Hematopoietic multipotent progenitor cell (in vitro differentiated cells): ENCODE data around the gene BRD1. TPM values are rescaled to one million over a fixed set of nuclear protein-coding genes. Genes with fewer than 3 reads are reported as not detected.
"Not testable (repeated sequence)": the region's sequence is repeated elsewhere in the genome, so short reads cannot be mapped to it uniquely, and the experiment has no call there.

Experiments
- DNase-seq, 3 donors: peaks; one replicate each; pipeline ENCODE4 v3.0.0-alpha.2; 2011 to 2015; ENCODE audit warnings: low read depth in 2 of 3, low spot score in 2 of 3
- total RNA-seq: library from RNA; depleted of rRNA; stranded (reverse); fragments of >200 nt; gene quantifications from one replicate; pipeline ENCODE4 v1.2.3, GENCODE V29; 2012

Gene BRD1
- total RNA-seq, 1 donor, result 46.0 TPM

DNA sequence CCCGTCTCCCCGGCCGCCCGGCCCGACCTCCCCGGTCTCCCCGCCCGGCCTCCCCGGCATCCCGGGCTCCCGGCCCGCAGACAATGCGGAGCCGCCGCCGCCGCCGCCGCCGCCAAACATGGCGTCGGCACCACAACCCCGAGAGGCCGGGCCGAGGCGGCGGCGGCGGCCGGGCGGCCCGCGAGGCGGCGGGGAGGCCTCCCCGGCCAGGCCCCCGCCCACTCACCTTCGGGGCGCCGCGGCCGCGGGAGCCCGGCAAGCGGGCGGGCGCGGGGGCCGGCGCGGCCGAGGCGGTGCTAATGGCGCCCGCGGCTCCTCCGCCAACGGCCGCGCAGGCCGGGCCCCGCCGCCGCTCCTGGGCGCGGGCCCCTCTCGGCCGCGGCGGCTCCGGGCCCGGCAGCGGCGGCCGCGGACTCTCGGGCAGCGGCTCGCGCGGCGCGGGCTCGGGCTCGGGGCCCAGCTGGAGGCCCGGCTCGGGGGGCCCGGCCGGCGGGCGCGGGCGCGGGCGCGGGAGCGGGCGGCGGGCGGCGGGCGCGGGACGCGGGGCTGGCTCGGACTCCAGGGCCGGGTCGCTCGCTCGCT, 311 bp downstream of the BRD1 start:
- DNase-seq, result peak in 1 of 3 donors; percentile 45

DNA sequence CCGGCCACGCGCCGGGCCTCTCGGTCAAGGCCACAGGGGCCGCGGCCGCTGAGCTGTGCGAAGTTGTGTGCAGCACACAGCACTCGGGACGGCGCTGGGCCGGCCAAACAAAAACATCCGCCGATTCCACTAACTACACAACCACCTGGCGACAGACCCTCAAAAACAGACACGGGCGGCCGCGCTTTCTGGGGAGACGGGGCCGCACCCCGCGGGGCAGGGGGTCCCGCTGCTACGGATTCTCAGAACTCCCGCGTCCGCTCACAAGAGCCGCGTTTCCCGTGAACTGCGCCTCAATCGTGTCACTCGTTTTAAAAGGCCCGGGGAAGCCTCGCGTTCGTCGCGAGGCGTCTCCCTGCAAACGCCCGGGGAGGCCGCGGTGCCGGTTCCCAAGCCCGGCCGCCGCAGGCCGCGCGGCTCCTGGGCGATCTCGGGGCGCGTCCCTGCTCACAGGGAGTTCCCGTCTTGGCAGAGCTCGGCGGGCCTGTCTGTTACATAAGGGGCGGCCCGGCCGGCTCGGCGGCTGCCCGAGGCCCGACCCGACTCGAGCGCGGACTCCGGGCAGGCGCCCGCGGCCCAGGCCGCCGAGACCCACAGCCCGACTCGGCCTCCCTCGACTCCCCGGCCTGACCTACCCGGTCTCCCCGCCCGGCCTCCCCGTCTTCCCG, 936 bp downstream of the BRD1 start:
- DNase-seq, result peak in 1 of 3 donors; percentile 38

DNA sequence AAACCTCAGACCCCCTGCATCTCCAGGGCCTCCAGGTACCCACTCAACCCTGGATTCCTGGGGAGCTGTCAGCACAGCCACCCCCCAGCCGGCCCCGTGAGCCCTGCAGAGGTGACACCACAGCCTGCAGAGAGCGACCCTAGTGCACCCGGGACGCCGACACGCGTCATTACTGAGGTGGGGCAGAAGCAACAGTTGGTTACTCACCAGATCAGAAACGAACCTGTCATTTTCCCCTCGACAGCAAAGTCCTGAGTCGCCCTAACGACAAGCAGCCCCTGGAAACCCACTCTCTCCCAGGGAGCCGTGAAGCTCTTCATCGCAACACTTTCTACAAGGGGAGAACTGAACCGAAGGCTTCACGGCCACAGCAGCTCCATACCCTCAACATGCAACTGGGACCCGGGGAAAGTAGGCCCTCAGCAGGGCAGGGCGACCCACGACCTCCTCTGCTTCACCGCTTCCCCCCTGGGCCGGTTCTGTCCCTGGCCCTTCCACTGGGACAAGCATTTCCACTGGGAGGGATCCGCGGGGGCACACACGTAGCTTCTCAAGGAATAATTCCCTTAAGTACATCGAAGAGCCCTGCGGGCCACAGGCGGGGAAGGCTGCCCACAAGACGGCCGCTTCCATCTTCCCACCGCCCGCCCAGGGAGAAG, 1.6 kb downstream of the BRD1 start:
- DNase-seq, result no peak

DNA sequence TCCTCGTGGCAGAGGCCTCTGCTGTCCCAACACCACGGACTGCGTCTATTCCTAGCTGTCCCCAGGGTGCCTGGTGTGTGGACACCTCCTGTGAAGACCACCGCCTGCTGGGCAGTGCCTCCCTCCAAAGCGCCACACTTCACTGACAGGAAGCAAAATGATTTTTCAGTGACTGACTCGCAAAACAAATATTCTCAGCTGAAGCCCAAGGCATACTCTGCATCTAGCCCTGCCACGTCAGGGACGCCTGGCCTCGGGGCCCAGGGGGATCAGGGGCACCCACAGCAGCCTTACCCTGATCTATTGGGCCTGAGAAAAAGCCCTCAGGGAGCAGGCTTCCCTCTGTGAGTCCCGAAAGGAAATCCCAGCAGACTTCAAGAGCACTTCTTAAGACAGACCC, 2.2 kb downstream of the BRD1 start:
- no peak for DNase-seq

DNA sequence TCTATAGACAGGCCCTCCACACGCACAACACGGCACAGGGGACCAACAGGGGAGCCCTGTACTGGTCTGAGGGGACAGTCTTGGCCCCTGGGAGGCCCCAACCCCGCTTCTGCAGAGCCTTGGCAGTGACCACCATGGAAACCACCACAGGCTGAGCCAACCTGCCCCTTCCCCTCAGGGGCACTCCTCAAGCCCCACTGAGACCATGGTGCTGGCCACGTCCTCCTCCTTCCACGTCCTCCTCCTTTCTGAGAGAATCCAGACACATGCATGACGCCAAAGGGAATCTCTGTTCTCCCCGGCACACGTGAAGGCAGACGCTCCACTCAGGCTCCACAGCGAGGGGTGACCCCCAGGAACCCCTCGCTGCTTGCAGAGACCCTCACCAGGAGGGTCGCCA, 2.7 kb downstream of the BRD1 start:
- no peak for DNase-seq

DNA sequence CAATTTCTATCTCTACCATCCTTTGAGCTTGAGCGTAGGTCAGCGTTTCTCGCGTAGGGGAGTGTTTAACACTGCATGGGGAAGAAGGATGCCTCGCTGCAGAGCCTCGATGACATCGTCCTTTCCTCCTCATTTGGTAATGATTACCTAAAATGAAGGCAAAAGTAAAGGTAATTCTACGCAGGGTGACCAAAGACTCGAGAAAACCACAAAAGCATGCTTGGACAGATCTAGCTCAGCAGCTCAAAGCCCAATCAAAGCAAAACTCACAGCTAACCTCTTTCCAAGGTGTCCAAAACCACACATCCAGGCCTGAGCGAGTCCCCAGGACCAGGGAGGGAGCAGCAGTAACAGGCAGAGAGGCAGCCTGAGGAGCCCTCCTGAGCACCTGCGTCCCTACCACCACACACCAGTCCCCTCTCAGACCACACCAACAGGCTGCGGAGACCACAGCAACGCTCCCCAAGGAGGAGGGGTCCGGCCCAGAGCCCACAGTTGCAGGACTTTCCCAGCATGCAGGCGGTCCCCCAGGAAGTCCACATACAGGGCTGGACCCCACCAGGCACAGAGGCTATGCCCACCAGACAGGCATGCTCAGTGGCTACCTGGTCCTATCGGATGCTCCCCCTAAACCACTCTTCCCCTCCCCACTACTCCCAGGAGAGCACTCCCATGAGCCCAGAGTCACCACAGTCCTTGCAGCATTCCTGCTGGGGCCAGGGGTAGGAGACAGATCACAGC, 3.3 kb downstream of the BRD1 start:
- no peak for DNase-seq

DNA sequence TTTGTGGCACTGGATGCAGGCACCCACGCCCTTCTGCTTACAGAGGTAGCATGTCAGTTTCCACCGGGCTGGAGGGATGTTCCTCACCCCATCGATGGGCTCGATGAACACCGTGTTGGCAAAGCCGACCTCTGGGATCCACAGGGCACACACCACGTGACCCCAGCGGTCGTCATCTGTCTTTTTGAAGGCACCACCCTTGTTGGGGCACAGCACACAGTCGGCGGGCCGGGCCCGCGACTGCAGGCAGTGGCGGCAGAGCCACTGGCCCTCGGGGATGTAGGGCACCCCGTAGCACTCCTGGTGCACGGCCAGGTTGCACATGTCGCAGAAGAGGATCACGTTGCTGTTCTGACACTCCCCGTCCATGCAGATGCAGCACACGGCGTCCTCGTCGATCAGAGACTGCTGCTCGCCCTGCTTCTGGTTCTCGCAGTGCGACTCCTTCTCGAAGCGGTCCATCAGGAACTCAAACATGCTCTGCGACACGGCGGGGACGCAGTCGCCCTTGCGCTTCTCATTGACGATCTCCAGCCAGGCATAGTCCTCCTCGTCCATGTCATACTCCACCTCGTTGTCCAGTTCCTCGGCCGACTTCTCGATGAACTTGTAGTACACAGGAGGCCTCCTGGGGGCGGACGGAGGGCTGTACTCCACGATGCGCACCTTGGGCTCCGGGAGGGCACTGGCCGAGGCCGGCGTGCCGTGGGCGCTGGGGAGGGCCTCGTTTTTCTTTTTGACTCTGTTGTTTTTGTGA, 4.2 kb downstream of the BRD1 start:
- no peak for DNase-seq

DNA sequence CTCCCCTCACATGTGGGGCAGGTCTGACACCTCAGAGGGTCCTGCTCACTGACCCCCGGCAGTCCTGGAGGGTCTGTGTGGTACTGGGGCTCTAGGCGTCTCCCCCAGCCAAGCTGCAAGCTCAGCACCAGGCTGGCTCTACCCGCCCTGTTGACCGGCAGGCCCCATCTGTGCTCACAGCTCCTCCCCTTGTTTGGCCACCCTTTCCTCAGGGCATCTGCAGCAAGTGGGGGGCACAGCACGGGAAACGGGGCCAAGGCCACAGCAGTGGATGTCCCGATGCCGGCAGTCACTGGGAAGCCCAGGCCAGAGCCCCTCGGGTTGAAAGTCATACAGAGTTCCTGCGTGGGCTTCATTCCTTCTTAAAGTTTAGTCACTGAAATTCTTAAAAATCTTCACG, 5.9 kb downstream of the BRD1 start:
- not testable (repeated sequence) for DNase-seq

DNA sequence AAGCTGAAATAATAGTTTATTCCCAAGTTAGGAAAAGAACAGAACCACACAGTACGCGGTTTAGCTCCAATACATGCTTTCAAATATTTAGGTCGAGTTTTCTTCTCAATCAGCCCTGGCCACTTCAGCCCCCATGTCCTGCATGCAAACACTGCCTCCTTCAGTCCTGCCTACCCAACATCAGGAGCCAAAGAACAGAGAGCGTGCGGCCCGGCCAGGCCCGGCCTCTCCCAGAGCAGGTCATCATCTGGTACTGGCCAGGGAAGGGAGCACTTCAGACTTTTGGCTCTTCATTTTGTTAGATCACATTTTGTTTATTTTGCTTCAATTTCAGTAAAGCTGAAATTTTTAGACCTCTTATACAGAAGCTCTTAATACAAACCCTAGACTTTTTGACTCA, 6.7 kb downstream of the BRD1 start:
- no peak for DNase-seq

DNA sequence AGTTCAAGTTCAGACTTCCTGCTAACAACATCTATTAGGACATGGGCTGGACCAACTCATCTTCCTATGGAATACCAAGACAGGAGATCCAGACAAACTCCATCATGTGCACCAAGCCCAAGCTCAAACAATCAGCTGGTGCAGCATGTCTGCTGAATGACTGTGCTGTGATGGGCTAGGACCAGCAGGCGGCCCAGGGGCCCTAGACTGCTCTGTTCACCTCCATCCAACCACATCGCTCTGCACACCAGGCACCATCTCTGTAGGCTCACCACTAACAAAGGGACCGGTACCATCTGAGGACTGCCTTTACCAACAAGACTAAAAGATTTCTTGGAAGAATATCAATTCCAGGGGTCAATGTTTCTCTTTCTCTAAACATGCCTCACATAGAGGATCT, 10.3 kb downstream of the BRD1 start:
- no peak for DNase-seq

DNA sequence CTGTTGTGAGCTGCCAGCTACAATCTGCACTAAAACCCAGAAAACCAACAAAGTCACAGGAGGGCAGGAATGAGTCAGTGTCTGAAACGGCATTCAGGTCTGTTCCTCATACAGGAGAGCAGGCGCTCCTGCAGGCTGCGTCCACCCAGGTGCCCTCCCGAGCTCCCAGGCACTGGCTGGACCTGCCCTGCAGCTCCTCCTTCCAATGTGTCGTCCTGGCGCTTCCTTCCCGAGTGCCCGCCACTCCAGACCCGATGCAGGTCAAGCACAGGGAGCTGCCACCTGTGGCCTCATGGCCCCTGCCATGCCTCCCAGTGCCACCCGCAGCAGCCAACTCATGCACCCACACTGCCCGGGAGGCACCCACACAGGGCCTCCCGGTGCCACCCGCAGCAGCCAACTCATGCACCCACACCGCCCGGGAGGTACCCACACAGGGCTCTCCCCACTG, 12.0 kb downstream of the BRD1 start:
- no peak for DNase-seq

DNA sequence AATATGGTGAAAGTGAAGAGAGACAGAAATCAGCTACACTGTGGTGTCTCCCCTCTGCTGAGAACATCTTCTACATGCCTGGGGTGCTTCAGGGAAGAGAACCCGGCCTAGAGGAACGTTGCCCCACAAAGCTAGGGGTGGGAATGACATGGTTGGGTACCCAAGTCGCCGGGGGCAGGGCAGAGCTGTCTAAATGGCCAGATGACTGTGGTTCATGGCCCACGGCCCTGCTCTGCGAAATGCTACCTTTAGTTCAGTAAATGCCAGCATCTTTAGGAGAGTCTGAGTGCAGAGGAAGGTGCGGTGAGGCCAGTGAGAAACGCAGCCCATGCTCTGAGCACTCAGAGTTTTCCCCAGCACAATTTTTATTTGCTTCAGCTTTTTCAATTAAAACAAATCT, 12.8 kb downstream of the BRD1 start:
- DNase-seq, result no peak

DNA sequence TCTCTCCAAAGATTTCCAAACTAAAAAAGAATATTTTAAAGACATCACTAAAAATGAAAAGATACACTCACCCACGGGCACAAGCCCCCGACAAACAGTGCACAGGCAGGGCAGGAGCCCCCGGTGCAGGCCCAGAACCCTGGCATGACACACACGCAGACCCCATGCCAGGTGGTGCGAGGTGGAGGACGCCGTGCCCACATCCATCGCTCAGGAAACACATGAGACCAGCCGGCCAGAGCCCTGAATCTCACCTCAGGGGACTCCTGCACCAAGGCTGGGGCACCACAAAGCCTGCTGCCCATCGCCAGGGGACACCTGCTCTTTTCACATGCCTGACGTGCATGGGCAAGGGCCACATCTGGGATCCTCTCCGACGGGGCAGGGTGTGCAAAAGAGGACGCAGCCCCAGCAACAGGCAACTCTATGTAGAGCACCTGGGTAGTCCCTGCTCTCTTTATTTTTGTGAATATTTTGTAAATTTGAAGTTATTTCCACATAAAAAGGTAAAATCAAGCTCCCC, 13.4 kb downstream of the BRD1 start:
- DNase-seq, result no peak

DNA sequence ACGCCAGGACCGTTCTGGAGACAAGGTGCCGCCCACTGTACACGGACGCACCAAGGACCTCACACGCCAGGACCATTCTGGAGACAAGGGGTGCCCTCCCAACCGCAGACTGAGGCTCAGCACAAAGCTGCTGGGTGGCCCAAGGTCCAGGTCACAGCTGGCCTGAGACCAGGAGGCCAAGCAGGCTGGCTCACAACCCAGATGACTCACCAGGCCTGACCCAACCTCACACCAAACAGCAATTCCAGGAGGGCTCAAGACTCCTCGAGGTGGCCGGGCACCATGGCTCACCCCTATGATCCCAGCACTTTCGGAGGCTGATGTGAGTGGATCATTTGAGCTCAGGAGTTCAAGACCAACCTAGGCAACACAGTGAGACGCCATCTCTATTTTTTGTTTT, 14.8 kb downstream of the BRD1 start:
- no peak for DNase-seq

DNA sequence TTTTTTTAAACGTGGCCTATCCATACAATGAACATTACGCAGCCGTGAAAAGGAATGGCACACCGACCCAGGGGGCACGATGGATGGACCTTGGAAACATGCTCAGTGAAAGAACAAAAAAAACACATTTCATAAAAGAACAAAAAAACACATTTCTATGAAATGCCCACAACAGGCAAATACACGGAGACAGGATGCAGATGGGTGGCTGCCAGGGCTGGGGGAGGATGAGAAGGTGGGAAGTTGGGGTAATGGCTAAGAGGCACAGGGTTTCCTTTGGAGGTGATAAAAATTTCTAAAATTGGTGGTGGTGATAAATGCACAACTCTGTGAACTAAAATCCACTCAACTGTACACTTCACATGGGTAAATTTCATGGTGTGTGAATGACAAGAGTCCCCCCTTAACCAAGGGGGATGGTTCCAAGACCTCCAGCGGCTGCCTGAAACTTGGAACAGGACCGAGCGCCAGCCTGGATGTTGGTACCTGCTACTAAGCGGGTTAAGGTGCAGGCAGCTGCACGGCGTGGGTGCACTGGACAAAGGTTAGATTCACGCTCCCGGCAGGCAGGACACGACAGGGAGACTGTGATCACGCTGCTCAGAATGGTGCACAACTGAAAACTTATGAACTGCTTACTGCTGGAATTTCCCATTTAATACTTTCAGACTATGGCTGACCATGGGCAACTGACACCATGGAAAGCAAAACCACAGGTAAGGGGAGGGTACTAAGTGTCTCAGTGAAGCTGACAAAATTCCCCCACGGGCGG, 16.5 kb downstream of the BRD1 start:
- DNase-seq, result peak in 2 of 3 donors; percentile 68 to 91

DNA sequence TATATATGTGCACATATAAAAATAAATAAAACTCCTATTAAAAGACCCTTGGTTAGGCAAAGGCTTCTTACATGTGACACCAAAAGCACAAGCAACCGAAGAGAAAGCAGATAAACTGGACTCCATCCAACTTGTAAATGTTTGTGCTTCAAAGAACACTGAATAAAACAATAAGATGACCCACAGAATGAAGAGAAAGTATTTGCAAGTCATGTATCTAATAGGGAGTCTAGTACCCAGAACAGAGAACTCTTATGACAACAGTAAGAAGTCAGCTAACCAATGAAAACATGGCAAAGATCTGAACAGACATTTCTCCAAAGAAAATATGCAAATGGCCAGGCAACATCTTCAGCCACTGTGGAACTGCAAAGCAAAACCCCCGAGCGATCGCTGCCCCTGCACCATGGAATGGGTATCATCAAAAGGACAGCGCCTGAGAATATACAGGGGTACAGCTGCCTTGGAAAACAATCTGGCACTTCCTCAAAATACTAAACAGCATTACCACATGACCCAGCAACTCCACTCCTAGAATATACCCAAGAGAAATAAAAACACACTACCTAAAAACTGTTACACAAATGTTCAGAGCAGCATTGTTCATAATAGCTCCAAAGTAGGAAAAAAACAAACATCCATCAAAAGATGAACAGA, 17.2 kb downstream of the BRD1 start:
- DNase-seq, result no peak

DNA sequence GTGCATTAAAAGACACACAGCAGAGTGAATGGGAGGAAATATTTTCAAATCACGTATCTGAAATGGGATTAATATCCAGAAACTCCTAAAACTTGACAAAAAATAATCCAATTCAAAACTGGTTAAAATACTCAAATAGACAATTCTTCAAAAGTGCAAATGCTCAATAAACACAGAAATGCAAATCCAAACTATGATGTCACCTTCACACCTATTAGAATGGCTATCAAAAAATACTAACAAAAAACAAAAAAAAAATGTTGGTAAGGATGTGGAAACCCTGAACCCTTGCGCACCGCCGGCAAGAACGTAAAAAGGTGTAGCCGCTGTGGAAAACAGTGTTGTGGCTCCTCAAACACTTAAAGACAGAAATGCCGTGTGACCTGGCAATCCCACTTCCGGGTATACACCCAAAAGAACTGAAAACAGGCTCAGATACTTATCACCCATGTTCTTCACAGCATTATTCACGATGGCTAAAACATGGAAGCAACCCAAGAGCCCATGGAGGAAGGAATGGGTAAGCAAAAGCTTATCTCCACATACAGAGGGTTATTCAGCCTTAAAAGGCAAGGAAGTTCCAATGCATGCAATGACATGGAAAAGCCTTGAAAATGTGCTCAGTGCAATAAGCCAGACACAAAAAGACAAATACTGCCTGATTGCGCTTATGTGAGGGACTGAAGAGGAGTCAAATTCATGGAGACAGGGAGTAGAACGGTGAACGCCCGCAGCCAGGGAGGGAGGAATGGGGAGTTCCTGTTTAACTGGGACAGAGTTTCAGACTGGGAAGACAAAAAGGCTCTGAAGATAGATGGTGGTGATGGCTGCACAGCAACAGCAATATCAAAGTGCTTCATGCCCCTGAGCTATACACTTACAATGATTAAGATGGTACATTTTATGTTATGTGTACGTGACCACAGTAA, 19.6 kb downstream of the BRD1 start:
- DNase-seq, result peak in 2 of 3 donors; percentile 44 to 66

DNA sequence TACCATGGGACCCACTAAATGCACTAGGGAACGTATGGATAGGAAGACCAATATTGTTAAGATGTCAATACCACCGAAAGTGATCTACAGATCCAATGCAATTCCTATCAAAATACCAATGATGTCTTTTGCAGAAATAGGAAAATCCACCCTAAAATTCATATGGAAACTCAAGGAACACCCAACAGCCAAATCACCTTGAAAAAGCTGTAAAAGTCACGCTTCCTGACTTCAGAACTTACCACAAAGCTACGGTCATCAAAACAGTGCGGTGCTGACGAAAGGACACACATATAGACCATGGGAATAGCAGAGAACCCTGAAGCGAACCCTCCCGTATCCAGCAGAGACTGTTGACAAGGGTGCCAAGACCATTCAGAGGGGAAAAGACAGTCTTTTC, 20.5 kb downstream of the BRD1 start:
- no peak for DNase-seq
